ENCODE data around the gene MRTFA.
"Not testable (repeated sequence)": the region's sequence is repeated elsewhere in the genome, so short reads cannot be mapped to it uniquely, and the experiment has no call there.

MRTFA gene

DNA sequence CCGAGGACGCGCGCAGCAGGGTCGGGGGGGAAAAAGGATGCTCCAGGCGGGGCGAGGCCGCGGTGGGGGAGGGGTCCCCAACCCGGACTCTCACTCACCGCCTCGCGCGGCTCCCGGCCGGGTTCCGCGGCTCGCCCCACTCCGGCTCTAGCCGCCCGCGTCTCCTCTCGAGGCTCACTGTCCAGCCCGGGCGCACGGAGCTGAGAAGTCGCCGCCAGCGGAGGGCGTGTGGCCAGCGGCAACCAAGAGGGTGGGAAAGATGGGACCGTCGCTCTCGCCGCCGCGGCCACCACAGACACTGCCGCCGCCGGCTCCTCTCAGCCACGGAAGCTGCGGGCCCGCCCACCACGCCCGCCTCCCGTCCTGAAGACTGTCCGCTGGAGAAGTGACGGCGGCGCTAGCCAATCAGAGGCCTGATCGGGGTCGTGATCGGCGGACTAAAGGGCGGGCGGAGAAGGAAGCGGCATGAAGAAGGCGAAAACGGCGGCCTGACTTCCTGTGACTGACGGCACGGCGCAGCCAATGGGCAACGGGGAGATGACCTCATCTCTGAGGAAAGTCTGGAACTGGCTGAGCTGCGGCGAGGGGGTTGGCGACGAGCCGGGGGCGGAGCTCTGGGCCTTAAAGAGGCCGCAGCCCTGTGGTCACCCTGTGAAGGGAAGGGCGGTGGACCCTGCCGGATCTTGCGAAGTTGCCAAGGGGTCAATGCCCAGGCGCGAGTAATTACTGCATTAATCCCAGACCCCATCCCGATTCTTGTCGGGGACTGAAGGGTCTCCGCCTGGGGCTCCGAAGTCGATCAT, at the start of gene MRTFA:
MRTFA (minus strand) TSS at position 340 of the 803 bp plus-strand sequence.
- peak; percentile 96 for DNase-seq (ENCODE audit: low read depth)

DNA sequence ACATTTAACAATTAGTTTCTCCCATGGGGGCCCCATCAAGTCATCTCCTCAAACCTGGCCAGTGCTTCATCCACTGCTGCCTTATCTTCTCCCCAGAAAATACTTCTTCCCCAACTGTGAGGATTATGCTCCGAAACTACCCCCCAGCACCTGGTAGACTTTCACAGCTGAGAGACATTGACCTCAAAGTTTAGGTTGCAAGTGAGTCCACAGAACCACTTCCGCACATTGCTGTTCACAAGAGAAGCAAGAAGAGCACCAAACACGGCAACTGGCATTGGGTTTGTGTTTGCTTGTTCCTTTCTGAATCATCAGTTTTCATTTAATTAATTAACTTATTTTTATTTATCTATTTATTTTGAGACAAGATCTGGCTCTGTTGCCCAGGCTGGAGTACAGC, 48.9 kb upstream of the MRTFA start:
- DNase-seq (ENCODE audit: low read depth), result no peak

DNA sequence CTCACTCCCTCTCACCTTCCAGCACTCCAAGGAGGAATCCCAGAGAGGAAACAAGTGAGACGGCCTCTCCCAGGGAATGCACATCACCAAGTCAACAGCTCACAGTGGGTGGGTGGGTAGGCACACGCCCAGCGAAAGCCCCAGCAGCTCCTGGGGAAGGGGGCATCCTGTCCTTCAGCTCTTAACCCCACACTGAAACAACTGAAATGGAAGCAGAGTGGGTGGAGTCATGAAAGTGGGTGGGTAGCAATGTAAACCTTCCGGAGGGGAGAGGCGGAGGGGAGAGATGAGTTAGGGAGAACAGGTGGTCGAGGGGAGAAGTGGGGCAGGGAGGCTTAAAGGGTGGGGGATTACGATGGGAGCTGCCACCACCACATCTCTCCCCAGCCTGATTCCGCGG, 48.2 kb upstream of the MRTFA start:
- no peak for DNase-seq (ENCODE audit: low read depth)

DNA sequence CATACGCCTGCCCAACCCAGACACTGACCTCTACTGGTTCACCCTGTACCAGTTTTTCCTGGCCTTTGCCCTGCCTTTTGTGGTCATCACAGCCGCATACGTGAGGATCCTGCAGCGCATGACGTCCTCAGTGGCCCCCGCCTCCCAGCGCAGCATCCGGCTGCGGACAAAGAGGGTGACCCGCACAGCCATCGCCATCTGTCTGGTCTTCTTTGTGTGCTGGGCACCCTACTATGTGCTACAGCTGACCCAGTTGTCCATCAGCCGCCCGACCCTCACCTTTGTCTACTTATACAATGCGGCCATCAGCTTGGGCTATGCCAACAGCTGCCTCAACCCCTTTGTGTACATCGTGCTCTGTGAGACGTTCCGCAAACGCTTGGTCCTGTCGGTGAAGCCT, 44.9 kb upstream of the MRTFA start:
- DNase-seq (ENCODE audit: low read depth), result no peak

DNA sequence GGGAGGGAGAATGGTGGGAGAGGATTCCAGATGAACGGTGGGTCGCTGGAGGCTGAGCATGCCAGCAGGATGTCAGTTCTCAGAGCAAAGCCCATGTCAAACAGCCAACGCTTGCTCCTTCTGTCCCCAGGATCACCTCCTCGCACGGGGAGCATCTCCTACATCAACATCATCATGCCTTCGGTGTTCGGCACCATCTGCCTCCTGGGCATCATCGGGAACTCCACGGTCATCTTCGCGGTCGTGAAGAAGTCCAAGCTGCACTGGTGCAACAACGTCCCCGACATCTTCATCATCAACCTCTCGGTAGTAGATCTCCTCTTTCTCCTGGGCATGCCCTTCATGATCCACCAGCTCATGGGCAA, 44.3 kb upstream of the MRTFA start:
- no peak for DNase-seq (ENCODE audit: low read depth)

DNA sequence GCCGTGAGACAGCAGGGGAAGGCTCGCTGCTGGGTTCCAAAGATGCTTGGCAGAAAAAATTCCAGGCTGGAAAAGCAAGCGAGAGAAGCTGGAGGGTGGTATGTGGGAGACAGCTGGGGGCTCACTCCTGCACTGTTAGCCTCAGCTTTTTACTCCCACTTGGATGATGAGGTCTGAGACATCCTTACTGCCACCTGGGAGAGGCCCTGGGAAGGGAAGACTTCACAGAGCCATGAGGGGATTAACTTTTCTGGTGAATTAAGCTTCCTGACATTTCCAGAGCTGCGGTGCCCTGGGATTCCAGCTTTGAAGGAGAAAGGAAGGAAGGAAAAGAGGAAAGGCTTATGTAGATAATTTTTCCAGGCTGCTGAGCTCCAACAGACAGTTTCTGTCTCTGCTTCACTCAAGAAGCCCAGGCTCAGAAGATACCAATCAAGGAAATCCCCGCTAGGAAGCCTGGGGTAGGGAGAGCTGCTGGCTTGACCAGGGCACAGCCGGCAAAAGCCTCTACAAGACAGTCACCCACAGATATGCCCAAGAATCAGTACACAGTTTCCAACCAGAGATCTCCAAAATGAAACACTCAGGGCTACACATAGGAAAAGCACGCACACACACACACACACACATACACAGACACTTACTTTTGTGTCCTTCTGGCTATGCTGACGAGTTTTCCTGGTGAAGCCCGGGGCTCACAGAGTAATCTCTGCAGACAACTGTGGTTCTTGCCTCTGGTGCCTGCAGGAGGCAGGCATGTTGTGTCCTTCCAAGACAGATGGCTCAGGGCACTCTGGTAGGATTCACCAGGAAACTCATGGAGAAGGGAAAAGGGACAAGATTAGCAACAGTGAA, 43.7 kb upstream of the MRTFA start:
- DNase-seq (ENCODE audit: low read depth), result no peak

DNA sequence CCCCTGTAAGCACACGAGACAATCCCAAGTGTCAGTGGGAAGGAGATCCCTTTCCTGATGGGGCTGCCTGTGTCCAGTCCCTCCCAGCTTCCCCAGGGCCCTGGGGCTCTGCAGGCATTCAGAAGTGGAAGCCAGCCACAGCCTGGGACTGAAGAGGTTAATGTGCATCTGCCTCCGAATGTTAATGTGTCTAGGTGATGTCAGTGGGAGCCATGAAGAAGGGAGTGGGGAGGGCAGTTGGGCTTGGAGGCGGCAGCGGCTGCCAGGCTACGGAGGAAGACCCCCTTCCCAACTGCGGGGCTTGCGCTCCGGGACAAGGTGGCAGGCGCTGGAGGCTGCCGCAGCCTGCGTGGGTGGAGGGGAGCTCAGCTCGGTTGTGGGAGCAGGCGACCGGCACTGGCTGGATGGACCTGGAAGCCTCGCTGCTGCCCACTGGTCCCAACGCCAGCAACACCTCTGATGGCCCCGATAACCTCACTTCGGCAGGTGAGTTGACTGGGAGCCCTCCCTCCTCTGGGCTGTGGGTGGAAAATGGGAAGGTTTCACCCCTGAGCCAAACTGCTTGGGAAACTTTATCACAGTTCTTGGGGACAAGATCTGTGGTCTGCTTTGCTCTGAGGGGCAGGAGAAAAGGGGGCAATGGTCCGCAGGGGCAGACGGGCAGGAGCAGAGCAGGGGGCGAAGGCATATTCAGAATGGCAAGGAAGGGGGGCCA, 42.9 kb upstream of the MRTFA start, which contains the start of gene MCHR1:
MCHR1 (plus strand) TSS at position 236 of the 715 bp plus-strand sequence; CDS start at position 405, 169 bp downstream.
- DNase-seq (ENCODE audit: low read depth), result no peak

DNA sequence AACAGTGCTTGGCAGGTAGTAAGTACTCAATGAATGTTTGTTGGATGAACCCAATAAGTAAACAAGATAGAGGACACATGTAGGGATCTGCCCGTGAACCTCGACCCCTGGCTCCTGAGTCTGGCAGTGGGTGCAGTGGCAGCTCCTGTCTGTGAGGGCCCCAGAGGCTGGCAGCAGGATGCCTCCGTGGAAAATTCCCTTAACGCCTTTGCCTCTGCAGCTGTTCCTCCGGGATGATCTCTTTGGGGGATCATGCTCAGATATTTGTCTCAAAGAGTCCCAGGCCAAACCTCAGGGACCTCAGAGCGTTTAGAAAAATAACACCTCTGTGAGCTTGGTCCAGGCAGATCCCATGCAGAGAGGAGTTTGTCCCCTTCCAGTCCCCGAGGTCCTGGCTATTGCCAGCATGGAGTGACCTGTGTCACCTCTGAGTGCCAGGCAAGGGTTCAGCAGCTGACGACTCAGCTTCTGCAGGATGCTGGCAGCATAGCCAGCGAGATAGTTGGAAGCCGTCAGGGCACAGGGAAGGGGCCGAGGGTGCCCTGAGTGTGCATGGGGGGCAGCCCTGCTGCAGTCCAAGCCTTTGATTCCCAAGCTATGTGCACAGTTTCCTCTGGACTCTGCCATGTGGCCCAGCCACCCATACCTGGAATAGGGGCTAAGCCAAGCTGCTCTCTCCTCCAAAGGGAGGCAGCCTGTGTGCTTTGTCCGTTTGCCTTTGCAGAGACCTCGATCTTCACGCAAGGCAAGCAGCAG, 42.2 kb upstream of the MRTFA start:
- DNase-seq (ENCODE audit: low read depth), result no peak

GRCh38 chr22:40676644-40677043, 40.1 kb upstream of the MRTFA start:
- no peak for DNase-seq (ENCODE audit: low read depth)

DNA sequence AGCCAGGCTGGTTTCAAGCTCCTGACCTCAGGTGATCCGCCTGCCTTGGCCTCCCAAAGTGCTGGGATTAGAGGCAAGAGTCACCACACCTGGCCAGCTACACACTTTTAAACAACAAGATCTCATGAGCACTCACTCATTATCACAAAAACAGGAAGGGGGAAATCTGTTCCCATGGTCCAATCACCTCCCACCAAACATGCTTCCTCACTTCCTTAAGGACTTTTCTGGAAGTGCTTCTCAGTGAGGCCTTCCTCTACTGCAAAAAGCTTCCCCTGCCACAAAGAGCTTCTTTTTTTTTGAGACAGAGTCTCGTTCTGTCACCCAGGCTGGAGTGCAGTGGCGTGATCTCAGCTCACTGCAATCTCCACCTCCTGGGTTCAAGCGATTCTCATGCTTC, 39.6 kb upstream of the MRTFA start:
- DNase-seq (ENCODE audit: low read depth), result not testable (repeated sequence)

DNA sequence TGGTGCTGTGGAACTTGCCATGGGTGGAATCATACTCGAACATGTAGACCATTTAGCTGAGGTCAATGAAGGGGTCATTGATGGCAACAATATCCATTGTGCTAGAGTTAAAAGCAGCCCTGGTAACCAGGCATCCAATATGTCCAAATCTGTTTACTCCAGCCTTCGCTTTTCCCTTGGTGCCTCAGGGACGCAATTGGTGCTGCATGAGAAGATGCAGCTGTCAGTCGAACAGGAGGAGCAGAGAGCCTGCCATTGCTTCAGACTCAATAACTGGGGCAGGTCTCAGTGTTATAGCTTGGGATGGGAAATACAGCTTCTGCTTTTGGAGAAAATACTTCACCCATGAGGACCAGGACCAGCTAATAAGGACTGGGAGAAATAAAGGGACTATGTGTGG, 37.8 kb upstream of the MRTFA start:
- no peak for DNase-seq (ENCODE audit: low read depth)

- no peak for DNase-seq (ENCODE audit: low read depth)
These were observed 36.5 kb upstream of the MRTFA start for GRCh38 chr22:40673017-40673416.

DNA sequence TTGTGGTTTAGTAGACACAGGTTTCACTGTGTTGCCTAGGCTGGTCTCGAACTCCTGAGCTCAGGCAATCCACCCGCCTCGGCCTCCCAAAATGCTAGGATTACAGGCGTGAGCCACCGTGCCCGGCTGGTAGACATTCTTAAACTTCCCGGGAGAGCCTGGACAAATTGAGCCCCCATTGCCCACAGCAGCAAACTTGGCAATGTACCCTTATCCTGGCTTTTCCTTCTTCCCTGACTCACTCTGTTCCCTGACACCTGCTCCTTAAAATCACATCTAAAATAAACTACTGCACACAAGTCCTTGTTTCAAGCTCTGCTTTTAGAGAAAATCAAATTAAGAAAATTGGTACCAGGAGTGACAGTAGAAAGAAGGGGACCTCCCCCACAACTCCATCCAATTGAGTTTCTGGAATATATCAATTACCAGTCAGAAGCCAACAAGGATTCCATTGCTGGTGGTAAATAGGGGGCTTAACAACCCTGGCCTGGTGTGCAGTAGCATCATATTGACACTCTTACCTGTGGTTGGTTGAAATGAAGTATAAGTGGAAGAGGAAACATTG, 35.4 kb upstream of the MRTFA start:
- DNase-seq (ENCODE audit: low read depth), result no peak

GRCh38 chr22:40671369-40671768, 34.9 kb upstream of the MRTFA start:
- no peak for DNase-seq (ENCODE audit: low read depth)

DNA sequence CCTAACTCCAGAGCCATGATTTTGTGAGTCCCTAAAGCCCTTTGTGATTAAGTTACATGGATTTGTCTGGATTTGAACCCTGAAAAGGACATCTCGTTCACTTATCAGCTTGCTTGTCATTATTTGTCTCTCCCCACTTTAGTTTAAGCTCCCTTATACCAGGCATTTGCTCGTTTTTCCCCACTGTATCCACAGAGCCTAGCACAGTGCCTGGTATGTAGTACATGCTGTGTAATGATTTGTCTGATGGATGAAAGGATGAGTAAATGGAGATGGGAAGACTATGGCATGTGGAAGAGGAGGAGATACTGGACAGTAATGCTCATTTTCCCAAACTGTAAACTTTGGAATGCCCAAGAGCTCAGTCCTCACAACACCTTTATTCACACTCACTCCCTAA, 33.5 kb upstream of the MRTFA start:
- no peak for DNase-seq (ENCODE audit: low read depth)

DNA sequence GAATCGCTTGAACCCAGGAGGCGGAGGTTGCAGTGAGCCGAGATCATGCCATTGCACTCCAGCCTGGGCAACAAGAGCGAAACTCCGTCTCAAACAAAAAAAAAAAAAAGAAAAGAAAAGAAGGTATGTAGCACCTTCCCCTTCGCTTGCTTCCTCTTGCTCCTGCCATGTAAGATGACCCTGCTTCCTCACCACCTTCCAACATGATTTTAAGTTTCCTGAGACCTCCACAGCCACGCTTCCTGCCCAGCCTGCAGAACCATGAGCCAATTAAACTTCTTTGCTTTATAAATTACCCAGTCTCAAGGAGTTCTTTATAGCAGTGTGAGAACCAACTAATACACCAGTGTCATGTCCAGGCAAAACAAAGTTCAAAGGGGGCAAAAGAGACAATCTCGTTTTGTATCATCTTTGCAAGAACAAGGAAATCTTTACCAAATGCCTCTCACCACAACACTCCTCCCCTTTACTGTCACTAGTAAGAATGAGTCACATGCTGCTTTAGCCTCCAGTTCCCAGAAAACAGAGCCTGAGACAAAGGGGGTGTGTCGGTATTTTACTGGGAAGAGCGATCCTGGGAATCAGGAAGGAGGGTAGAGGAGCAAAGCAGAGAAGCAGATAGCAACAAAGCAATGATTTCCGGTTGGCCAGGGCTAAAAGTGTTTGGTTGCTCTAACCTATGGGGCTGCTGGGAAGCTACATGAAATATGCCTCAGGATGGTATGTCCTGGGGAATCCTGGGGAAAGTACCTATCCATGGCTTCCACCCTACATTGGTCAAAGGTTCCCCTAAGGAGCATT, 32.3 kb upstream of the MRTFA start:
- peak; percentile 88 for DNase-seq (ENCODE audit: low read depth)

GRCh38 chr22:40666151-40666848, 29.8 kb upstream of the MRTFA start:
- DNase-seq (ENCODE audit: low read depth), result peak; percentile 75

- peak; percentile 75 for DNase-seq (ENCODE audit: low read depth)
These were observed 28.8 kb upstream of the MRTFA start for GRCh38 chr22:40665312-40665711.

GRCh38 chr22:40661671-40662070, 25.2 kb upstream of the MRTFA start:
- no peak for DNase-seq (ENCODE audit: low read depth)

DNA sequence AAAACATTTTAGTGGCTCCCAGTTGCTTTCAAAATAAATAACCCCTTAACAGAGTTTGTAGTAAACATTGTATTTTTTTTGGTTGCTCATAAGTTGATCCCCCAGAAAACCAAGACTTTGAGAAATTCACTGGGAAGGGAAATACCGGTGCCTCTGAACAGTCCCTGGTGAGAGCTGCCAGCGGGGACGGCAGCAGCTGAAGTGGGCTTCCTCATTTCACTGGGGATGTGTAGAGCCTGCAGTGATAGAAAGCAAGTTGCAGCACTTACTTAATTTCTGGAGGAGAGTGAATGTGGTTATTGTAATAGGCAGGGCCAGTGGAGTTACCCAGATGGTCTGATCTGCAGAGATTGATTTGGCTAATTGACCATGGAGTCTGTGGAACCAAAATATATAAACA, 24.2 kb upstream of the MRTFA start:
- no peak for DNase-seq (ENCODE audit: low read depth)
